ENCODE data around the gene SCG3. TPM values are rescaled to one million over a fixed set of nuclear protein-coding genes. Genes with fewer than 3 reads are reported as not detected.

SCG3 gene
- total RNA-seq, 2 donors from 2014 or later = 0.23 to 2.0 TPM

DNA sequence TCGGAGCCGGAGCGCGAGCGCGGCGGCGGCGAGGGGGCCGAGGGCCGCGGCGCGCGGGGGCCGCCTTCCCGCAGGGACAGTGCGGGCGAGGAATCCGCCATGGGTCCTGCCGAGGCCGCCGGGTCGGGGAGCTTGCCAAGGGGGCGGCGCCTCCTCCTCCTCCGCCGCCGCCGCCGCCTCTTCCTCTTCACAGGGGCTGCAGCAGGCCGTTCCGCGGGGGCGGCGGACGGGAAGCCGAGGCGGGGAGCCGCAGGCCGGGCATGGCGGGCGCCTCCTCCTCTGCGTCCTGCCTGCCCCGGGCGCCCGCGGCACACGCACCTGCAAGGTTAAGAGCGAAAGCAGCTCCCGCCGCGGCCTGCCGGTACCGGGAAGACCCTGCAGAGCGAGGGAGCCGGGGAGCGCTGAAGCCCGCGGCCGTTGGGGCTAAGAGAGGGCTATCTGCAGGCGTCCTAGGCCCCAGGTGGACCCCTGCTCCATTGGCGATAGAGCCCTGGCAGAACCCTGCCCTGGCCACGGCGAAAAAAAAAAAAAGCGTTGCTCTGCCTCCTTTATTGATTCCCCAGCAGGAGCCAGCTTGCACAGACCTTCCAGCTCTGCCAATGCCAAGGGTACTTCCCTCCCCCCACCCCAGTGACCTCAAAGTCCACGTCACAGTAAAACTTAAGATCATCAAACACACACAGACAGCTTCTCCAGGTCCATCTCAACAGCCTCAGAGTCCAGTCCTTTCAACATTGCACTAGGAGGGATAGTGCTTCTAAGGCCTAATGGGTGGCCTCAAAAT lies 56.4 kb downstream of the SCG3 start, which contains the start of gene LYSMD2:
TSS of gene LYSMD2 (minus strand) at position 134 of the 784 bp plus-strand sequence. CDS start at position 101, 33 bp downstream.
- Histone ChIP-seq H3K9me3 (no peaks in the 10 kb centered on the region), H3K27ac (peak within 1 kb of the TSS; percentile 65 to 86), H3K36me3 (no peaks in the 10 kb centered on the region), H3K4me3 (peak within 1 kb of the TSS; percentile 70 to 91), H3K27me3 (replicated peaks; ENCODE audit: insufficient read depth) (no peaks in the 10 kb centered on the region), H3K4me1 (replicated peaks) (no peaks in the 10 kb centered on the region)
- intact Hi-C loops (cut with DNase I) = no loop called here
- DNase-seq (ENCODE audit: low spot score) = peak; percentile 75
- WGBS = under 1% methylated on average over 47 of the region's 67 CpGs
- TF ChIP-seq POLR2A (IDR thresholded peaks at IDR 0.05) (peak; percentile 36), POLR2AphosphoS5 (IDR thresholded peaks at IDR 0.05) (peak; percentile 8), CTCF (IDR thresholded peaks at IDR 0.05) (no peak)

- H3K27me3 ChIP-seq (replicated peaks; ENCODE audit: insufficient read depth) = no peaks in the 10 kb centered on the region
- no peak for TF ChIP-seq POLR2AphosphoS5 (IDR thresholded peaks at IDR 0.05)
- no peak for TF ChIP-seq CTCF (IDR thresholded peaks at IDR 0.05)
- TF ChIP-seq POLR2A (IDR thresholded peaks at IDR 0.05) = no peak
- H3K4me1 ChIP-seq (replicated peaks) = no peaks in the 10 kb centered on the region
- WGBS = 61% methylated on average over 2 of the region's 2 CpGs
- H3K9me3 ChIP-seq = no peaks in the 10 kb centered on the region
- no peak for DNase-seq (ENCODE audit: low spot score)
- no peaks in the 10 kb centered on the region for H3K36me3 ChIP-seq
- no peak overlapping the region for H3K4me3 ChIP-seq
- H3K27ac ChIP-seq = peak overlapping the region; percentile 65 to 86
- intact Hi-C loops (cut with DNase I) = no loop called here
These were observed 57.2 kb downstream of the SCG3 start for GRCh38 chr15:51738553-51738952.

DNA sequence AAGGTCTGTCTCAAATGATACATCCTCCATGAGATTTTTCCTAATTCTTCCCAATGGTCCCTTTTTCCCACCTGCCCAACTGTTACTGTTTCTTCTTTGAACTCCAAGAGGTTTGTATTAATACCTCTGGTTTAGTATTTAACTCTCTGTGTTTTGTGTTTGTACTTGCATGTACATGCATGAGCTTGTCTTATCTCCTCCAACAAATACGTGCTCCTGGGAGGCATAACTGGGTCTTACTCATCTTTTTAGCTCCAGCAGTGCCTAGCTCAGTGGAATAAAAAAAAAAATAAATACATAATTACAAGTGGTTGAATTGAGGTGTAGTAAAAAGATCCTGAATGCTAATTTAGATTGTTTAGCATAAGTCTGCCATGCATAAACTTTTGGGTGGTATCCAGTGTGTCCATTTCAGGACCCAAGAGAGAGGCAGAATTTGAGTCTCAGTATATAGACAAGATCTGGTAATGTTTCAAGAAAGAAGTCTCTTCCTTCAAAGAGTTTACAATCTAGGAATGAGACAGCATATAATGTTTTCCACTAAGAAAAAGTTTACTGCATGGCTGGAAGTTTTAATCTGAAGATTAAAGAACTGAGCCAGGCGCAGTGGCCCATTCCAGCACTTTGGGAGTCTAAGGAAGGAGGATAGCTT lies 57.9 kb downstream of the SCG3 start:
- no peak for DNase-seq (ENCODE audit: low spot score)
- 72% methylated on average over 2 of the region's 2 CpGs for WGBS
- Histone ChIP-seq H3K9me3 (no peaks in the 10 kb centered on the region), H3K4me3 (no peak overlapping the region), H3K27ac (no peak overlapping the region), H3K4me1 (replicated peaks) (no peaks in the 10 kb centered on the region), H3K36me3 (no peaks in the 10 kb centered on the region), H3K27me3 (replicated peaks; ENCODE audit: insufficient read depth) (no peaks in the 10 kb centered on the region)
- intact Hi-C loops (cut with DNase I) = no loop called here
- TF ChIP-seq CTCF (IDR thresholded peaks at IDR 0.05) = no peak
- TF ChIP-seq POLR2AphosphoS5 (IDR thresholded peaks at IDR 0.05) = no peak
- TF ChIP-seq POLR2A (IDR thresholded peaks at IDR 0.05) = no peak

DNA sequence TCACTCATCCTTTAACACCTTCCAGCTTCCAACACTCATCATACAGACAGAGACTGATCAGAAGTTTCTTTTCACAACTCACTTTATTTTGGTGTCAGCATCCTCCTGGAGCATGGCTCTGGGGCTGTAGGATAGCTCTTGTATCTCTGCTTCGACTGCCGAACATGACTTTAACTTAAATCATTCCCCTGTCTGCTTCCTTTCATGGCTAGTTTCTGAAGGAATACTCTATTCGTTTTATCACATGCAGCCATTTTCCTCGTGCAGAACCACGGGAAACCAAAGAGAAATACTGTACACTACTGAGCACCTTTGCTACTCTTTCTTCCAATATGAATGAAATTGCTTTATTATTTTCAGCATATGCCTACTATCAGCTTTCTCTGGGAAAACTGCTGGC lies 68.0 kb downstream of the SCG3 start:
- WGBS = 91% methylated on average over 5 of the region's 5 CpGs
- Histone ChIP-seq H3K27me3 (replicated peaks; ENCODE audit: insufficient read depth) (no peaks in the 10 kb centered on the region), H3K4me1 (replicated peaks) (no peaks in the 10 kb centered on the region), H3K9me3 (no peaks in the 10 kb centered on the region), H3K27ac (no peak overlapping the region), H3K4me3 (no peak overlapping the region), H3K36me3 (no peaks in the 10 kb centered on the region)
- no peak for DNase-seq (ENCODE audit: low spot score)
- TF ChIP-seq CTCF (IDR thresholded peaks at IDR 0.05) (no peak), POLR2AphosphoS5 (IDR thresholded peaks at IDR 0.05) (no peak), POLR2A (IDR thresholded peaks at IDR 0.05) (no peak)
- intact Hi-C loops (cut with DNase I) = no loop called here
